D341Med (cell line): ENCODE data around the gene PASK.

Source experiments
- DNase-seq: peaks from one replicate; pipeline ENCODE4 v3.0.0; 2012; ENCODE audit warnings: low spot score

Gene PASK

GRCh38 chr2:241081190-241081642 is 68.1 kb downstream of the PASK start:
- no peak for DNase-seq

- no peak for DNase-seq
Observed at GRCh38 chr2:241080405-241081189, 68.7 kb downstream of the PASK start.

- no peak for DNase-seq
Observed at GRCh38 chr2:241074901-241075540, 74.3 kb downstream of the PASK start.

- no peak for DNase-seq
Observed at GRCh38 chr2:241074065-241074818, 75.0 kb downstream of the PASK start.

- DNase-seq, result no peak
Observed at GRCh38 chr2:241073166-241074064, 75.9 kb downstream of the PASK start.

GRCh38 chr2:241072553-241073165 is 76.6 kb downstream of the PASK start:
- DNase-seq, result no peak

- DNase-seq, result peak; percentile 28
Observed at GRCh38 chr2:241072151-241072550, 77.1 kb downstream of the PASK start.

GRCh38 chr2:241071677-241072111 is 77.6 kb downstream of the PASK start:
- DNase-seq, result peak; percentile 24

- peak; percentile 20 for DNase-seq
Observed at GRCh38 chr2:241070811-241071676, 78.2 kb downstream of the PASK start.

- no peak for DNase-seq
Observed at GRCh38 chr2:241070361-241070760, 78.9 kb downstream of the PASK start.

- DNase-seq, result peak; percentile 26
Observed at GRCh38 chr2:241069821-241070281, 79.4 kb downstream of the PASK start.

- DNase-seq, result peak; percentile 22
Observed at GRCh38 chr2:241068942-241069810, 80.1 kb downstream of the PASK start.

- no peak for DNase-seq
Observed at GRCh38 chr2:241068136-241068941, 80.9 kb downstream of the PASK start.

- peak; percentile 24 for DNase-seq
Observed at GRCh38 chr2:241067501-241068135, 81.7 kb downstream of the PASK start.

GRCh38 chr2:241066893-241067341 is 82.4 kb downstream of the PASK start:
- peak; percentile 32 for DNase-seq

- DNase-seq, result peak; percentile 19
Observed at GRCh38 chr2:241066171-241066892, 82.9 kb downstream of the PASK start.

- DNase-seq, result peak; percentile 22
Observed at GRCh38 chr2:241065355-241065803, 83.9 kb downstream of the PASK start.
